ENCODE results near the gene HS3ST3A1. TPM values are rescaled to one million over a fixed set of nuclear protein-coding genes. Genes with fewer than 3 reads are reported as not detected.

The HS3ST3A1 gene
- total RNA-seq, 1 experiment from 2014 or later, result not detected

- Mint-ChIP-seq H3K27ac (ENCODE audit: unreplicated experiment) (no peak overlapping the region), H3K4me3 (ENCODE audit: unreplicated experiment) (no peak overlapping the region), H3K9me3 (ENCODE audit: unreplicated experiment) (no peaks in the 10 kb centered on the region), H3K36me3 (ENCODE audit: insufficient read depth, unreplicated experiment) (no peaks in the 10 kb centered on the region), H3K27me3 (ENCODE audit: insufficient read depth, unreplicated experiment) (no peaks in the 10 kb centered on the region), H3K4me1 (ENCODE audit: low read depth, unreplicated experiment) (no peaks in the 10 kb centered on the region)
- H3K4me3 ChIP-seq (ENCODE audit: low read depth, low read length), result no peak overlapping the region
- no peaks in the 10 kb centered on the region for H3K36me3 ChIP-seq (ENCODE audit: control insufficient read depth, insufficient read depth, low read length)
- CTCF ChIA-PET, result no interaction called here
- no peaks in the 10 kb centered on the region for H3K4me1 ChIP-seq
- POLR2A ChIA-PET, result no interaction called here
- H3K27me3 ChIP-seq (replicated peaks; ENCODE audit: control insufficient read depth, insufficient read depth, low read length), result no peaks in the 10 kb centered on the region
- no peak for DNase-seq
- no TSS peak for BruUV-seq (replicated peaks)
- intact Hi-C loops (cut with micrococcal nuclease; ENCODE audit: unreplicated experiment), result no loop called here
- H3K9me3 ChIP-seq, result no peaks in the 10 kb centered on the region
- no peak for TF ChIP-seq CTCF (IDR thresholded peaks at IDR 0.05; ENCODE audit: insufficient read depth in 1 of 2, low read depth in 1 of 2, low read length in 1 of 2, severe bottlenecking in 1 of 2, unreplicated experiment in 1 of 2)
Observed at GRCh38 chr17:13636951-13637350, 35.2 kb upstream of the HS3ST3A1 start.

- intact Hi-C loops (cut with micrococcal nuclease; ENCODE audit: unreplicated experiment), result no loop called here
- H3K9me3 ChIP-seq, result no peaks in the 10 kb centered on the region
- ChIA-PET CTCF (no interaction called here), POLR2A (no interaction called here)
- no peaks in the 10 kb centered on the region for H3K4me1 ChIP-seq
- H3K4me3 ChIP-seq (ENCODE audit: low read depth, low read length), result no peak overlapping the region
- H3K27me3 ChIP-seq (replicated peaks; ENCODE audit: control insufficient read depth, insufficient read depth, low read length), result no peaks in the 10 kb centered on the region
- Mint-ChIP-seq H3K4me1 (ENCODE audit: low read depth, unreplicated experiment) (no peaks in the 10 kb centered on the region), H3K27ac (ENCODE audit: unreplicated experiment) (no peak overlapping the region), H3K9me3 (ENCODE audit: unreplicated experiment) (no peaks in the 10 kb centered on the region), H3K27me3 (ENCODE audit: insufficient read depth, unreplicated experiment) (no peaks in the 10 kb centered on the region), H3K4me3 (ENCODE audit: unreplicated experiment) (no peak overlapping the region), H3K36me3 (ENCODE audit: insufficient read depth, unreplicated experiment) (no peaks in the 10 kb centered on the region)
- BruUV-seq (replicated peaks), result no TSS peak
- DNase-seq, result no peak
- TF ChIP-seq CTCF (IDR thresholded peaks at IDR 0.05; ENCODE audit: insufficient read depth in 1 of 2, low read depth in 1 of 2, low read length in 1 of 2, severe bottlenecking in 1 of 2, unreplicated experiment in 1 of 2), result no peak
- no peaks in the 10 kb centered on the region for H3K36me3 ChIP-seq (ENCODE audit: control insufficient read depth, insufficient read depth, low read length)
Observed at GRCh38 chr17:13635951-13636350, 34.2 kb upstream of the HS3ST3A1 start.

- H3K27ac Mint-ChIP-seq (ENCODE audit: unreplicated experiment), result no peak overlapping the region
- POLR2A ChIA-PET, result no interaction called here
- Histone ChIP-seq H3K36me3 (ENCODE audit: control insufficient read depth, insufficient read depth, low read length) (no peaks in the 10 kb centered on the region), H3K4me1 (no peaks in the 10 kb centered on the region), H3K4me3 (ENCODE audit: low read depth, low read length) (no peak overlapping the region), H3K27me3 (replicated peaks; ENCODE audit: control insufficient read depth, insufficient read depth, low read length) (no peaks in the 10 kb centered on the region), H3K9me3 (no peaks in the 10 kb centered on the region)
- no TSS peak for BruUV-seq (replicated peaks)
- no peaks in the 10 kb centered on the region for H3K4me1 Mint-ChIP-seq (ENCODE audit: low read depth, unreplicated experiment)
- DNase-seq, result no peak
- no peaks in the 10 kb centered on the region for H3K9me3 Mint-ChIP-seq (ENCODE audit: unreplicated experiment)
- CTCF ChIA-PET, result no interaction called here
- no peaks in the 10 kb centered on the region for H3K36me3 Mint-ChIP-seq (ENCODE audit: insufficient read depth, unreplicated experiment)
- intact Hi-C loops (cut with micrococcal nuclease; ENCODE audit: unreplicated experiment), result no loop called here
- H3K4me3 Mint-ChIP-seq (ENCODE audit: unreplicated experiment), result no peak overlapping the region
- TF ChIP-seq CTCF (IDR thresholded peaks at IDR 0.05; ENCODE audit: insufficient read depth in 1 of 2, low read depth in 1 of 2, low read length in 1 of 2, severe bottlenecking in 1 of 2, unreplicated experiment in 1 of 2), result no peak
- no peaks in the 10 kb centered on the region for H3K27me3 Mint-ChIP-seq (ENCODE audit: insufficient read depth, unreplicated experiment)
Observed at GRCh38 chr17:13634021-13634420, 32.3 kb upstream of the HS3ST3A1 start.

Measured in Caco-2 (cell line).